Measurements from ENCODE around the gene SURF2. TPM values are rescaled to one million over a fixed set of nuclear protein-coding genes. Genes with fewer than 3 reads are reported as not detected.

SURF2 gene
- total RNA-seq, 1 donor from 2014 or later: 21.2 TPM

DNA sequence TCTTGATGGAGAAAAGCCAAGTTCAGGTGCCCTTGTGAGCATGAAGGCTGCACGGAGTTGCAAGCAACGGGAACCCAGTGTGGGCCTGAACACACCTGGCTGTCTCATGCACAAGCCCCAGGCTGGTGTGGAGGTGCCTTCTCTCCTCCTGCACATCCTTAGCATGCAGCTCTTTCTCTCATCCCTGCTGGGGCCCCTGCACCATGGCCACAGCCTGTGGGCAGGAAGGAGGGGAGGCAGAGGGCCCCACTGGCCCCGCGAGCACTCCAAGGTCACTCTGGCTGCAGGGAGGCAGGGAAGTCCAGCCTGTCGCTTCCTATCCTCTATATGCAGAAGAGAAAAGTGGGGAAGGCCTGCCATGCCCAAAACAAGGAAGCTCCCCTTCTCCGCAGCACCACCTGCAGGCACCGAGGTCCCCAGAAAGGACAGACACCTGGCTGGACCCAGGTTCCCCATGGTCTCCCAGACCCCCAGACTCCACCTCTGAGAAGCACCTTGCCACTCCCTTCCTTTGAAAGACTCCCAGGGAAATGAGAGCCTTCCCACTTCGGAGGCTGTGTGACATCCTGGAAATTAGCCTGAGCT is 38.4 kb downstream of the SURF2 start:
- intact Hi-C loops (cut with micrococcal nuclease): no loop called here

DNA sequence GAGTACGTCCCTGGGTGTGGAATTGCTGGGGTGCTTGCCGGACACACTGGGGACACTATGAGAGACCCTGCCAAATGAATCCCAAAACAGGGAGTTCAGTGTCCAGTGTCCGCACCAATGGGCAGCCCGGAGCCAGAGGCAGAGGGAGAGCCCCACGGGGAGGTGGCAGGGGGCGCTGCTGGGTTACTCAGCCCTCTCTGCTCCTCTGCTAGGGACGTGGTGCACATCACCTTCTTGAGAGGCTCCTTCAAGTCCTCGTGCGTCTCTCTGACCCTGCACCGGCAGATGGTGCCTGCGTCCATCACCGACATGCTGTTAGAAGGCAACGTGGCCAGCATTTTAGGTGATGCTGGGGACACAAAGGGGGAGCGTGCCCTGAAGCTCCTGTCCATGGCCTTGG is 40.6 kb downstream of the SURF2 start:
- intact Hi-C loops (cut with micrococcal nuclease): no loop called here

DNA sequence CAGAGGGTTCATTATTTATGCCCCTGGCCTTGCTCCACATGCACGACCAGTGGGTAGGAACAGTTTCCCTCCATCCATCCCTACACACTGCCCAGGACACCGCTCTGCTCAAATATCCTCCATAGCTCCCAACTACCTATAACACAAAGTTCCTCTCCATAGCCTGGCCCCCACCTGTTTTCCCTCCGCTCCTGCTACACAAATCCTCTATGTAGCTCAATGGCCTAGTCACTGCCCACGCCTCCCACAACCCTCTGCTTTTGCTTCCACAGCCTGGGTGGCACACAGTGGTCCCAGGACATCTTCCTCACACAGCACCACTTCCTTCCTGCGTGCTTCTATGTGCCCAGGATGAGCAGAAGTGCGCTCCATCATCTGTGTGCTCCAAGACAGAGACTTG is 41.0 kb downstream of the SURF2 start:
- intact Hi-C loops (cut with micrococcal nuclease): no loop called here

DNA sequence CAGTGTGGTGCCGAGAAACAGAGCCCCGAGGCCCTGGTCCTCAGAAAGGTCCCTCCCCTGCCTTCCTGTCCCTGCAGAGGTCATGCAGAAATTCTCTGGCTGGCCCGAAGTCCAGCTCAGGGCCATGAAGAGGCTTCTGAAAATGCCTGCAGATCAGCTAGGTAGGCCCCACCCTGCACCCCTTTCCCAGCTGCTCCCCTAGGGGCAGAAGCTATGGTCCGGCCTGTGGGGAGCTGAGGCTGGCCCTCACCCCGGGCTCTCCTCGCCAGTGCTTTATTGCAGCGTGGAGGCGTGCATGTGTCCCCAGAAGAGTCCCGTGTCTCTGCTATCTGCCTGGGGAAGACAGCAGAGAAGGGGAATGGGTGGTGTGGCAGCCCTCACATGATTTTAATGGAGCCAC is 41.5 kb downstream of the SURF2 start:
- intact Hi-C loops (cut with micrococcal nuclease): no loop called here

DNA sequence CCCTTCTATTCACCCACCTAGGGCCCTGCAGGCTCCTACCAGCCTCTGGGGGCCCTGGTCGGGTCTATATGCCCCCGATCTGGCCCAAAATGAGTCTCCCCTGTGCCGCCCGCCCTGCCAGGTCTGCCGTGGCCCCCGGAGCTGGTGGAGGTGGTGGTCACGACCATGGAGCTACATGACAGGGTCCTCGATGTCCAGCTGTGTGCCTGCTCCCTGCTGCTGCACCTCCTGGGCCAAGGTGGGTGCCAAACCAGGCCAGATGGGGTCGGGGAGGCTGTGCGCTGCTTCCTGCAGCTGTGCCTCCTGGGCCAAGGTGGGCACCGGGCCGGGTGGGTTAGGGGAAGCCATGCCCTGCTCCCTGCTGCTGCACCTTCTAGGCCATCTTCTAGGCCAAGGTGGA is 43.9 kb downstream of the SURF2 start:
- intact Hi-C loops (cut with micrococcal nuclease): no loop called here

DNA sequence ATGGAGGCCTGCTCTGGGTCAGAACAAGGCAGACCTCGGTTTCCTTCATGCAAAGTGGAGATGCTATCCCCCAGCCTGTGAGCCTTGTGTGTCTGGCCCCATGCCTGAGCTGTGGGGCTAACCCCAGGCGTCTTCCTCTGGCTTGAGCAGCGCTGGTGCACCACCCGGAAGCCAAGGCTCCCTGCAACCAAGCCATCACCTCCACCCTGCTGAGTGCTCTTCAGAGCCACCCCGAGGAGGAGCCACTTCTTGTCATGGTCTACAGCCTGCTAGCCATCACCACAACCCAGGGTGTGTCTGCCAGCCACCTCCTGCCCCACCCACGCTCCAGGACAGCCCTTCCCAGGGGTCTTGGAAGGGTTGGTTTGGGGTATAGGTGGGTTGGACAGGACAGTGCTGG is 45.2 kb downstream of the SURF2 start:
- intact Hi-C loops (cut with micrococcal nuclease): no loop called here

DNA sequence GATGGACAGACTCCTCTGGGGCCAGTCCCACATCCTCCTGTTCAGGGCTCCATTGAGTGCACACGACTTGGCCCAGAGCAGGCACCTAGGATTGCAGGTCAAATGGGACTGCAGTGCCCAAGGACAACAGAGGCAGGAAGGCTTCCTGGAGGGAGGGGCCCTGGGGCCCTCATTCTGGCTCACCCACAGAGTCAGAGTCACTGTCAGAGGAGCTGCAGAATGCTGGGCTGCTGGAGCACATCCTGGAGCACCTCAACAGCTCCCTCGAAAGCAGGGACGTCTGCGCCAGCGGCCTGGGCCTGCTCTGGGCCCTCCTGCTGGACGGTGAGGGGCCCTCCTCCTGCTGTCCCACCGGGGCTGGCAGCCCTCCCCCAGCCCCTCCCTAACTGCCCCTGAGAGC is 46.3 kb downstream of the SURF2 start:
- intact Hi-C loops (cut with micrococcal nuclease): no loop called here

DNA sequence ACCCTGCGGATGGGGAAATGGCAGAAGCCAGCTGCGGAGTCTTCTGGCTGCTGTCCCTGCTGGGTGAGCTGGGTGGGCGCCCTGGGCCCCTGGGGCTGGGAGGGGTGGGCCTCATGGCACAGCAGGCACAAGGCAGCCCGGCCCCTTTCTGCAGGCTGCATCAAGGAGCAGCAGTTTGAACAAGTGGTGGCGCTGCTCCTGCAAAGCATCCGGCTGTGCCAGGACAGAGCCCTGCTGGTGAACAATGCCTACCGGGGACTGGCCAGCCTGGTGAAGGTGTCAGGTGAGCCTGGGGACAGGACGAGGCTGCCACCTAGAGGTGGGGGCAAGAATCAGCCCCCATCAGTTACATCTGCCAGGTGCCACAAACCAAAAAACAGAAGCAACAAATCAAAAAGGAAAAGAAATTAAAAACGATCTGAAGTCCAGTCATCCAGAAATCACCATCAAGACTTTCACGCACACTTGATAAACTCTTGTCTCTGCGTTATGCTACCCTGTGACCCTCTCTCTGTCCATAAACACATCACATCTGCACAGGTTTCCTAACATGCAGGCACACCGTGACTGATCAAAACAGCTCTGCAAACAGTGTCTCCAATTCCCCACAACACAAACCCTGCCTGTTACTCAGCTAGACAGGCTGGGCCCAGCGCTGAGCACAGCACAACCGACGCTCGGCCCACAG is 47.6 kb downstream of the SURF2 start:
- intact Hi-C loops (cut with micrococcal nuclease): loop anchor here (1.0 kb wide), 1 partner anchor 219 kb away; no protein-coding TSS in a partner anchor

DNA sequence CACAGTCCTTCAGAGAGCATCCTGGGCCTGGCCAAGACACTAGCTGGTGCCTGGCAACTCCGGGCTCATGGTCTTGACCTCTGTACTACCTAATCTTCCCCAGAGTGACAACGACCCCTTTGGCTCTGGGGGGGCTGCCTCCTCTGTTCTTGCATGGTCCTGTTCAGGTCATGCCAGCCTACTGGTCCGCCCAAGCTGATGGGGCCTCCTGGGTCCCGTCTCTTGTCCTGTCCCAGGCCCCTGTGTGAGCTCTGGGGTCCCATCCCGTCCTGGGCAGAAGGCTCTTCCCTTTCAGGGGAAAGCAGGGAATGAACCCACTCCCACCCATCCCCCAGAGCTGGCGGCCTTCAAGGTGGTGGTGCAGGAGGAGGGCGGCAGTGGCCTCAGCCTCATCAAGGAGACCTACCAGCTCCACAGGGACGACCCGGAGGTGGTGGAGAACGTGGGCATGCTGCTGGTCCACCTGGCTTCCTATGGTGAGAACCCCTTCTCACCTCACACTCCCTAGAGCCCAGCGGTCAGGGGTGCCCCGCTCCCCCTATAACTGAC is 48.2 kb downstream of the SURF2 start:
- intact Hi-C loops (cut with micrococcal nuclease): loop anchor here (1.0 kb wide), 1 partner anchor 219 kb away; no protein-coding TSS in a partner anchor

DNA sequence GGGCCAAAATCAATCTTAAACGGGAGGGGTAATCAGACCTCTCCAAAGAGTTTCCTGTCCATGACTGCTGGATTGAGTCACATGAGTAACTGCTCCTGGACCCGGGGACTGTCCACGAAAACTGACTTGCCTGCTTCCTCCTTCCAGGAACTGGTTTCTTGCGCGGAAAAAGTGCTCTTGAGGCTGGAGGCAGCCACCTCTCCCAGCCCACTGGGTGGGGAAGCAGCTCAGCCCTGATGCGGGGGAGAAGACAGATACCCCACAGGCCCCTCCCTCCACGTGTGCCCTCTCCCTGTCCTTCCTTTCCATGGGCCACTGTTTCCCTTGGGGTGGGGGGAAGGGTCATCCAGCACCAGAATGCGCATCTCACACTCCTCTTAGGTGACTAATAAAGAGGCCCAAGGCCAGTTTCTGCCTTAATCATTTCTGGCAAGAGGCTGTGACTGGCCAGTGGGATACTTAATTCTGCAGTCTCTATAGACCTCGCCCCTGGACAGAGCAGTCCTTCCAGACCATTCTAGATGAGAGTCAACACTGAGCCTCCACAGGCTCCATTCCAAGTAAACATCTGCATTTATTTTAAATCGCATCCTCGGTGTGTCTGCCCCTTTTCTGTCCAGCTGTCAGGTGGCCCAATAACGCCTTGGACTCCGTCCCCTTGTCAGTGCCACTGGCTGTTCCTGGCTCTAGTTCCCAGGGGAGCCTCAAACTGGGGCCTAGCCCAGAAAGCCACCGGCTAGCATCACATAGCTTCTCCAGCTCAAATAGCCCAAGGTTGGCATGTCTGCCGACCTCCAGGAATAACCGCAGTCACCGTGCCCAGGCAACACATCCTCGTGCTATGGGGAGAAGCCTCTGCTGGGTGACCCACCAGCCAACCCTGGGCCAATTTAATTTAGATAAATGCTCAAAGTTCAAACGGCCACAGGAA is 49.4 kb downstream of the SURF2 start:
- intact Hi-C loops (cut with micrococcal nuclease): loop anchor here (1.0 to 2.0 kb wide), 4 partner anchors 29 to 321 kb away; partner anchors contain the start of genes SLC2A6, STKLD1 and SURF4

DNA sequence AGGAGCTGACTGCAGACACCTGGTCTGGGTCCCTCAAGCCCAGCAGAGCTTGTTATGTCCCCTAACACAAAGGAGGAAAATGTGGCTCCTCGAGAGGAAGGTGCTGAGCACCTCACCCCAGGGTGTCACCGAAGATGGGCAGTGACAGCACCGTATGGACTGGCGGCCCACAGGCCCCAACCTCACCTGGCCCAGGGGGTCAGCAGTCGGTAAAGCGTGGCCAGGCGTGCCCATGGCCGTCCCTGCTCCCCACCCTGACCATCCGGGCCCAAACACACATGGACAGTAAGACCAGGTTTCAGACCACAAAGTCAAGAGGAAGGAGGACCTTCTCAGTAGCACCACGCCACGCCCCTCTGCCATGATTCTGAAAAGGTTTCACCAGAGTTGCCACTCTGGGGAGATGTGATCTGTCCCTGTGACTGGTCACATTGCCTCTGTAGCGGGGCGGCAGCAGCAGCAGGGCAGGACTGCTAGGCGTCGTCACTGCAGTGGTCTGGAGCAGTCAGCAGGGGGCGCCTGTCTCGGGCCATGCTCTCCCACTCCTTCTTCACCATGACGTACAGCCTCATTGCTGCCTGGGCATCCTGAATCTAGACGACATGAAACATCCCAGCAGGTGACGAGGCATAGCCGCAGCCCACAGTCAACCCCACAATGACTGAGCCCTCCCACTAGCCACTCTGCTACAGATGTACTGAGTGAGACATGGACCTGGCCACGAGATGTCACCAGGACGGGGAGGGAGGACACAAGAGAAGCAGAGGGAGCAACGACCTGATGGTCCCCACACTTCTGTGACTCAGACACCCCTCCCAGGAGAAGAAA is 50.3 kb downstream of the SURF2 start:
- intact Hi-C loops (cut with micrococcal nuclease): loop anchor here (1.0 to 2.0 kb wide), 6 partner anchors 30 to 320 kb away; partner anchors contain the start of genes CACFD1, SLC2A6, STKLD1 and SURF4

DNA sequence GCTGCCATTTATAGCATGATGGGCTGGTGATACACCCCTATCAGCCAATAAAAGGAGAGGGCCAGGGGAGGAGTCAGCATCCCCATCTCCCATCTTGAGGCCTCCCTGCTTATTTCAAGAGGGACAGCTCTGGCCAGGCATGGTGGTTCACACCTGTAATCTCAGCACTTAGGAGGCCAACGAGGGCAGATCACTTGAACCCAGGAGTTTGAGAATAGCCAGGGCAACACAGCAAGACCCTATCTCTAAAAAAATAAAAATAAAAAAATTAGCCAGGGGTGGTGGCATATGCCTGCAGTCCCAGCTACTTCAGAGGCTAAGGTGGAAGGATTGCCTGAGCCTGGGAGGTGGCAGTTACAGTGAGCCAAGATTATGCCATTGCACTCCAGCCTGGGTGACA is 51.7 kb downstream of the SURF2 start:
- intact Hi-C loops (cut with micrococcal nuclease): no loop called here

Other genes starting within 250 kb of the SURF2 start
- 128 and 143 TPM in 2 replicates for gene RALGDS, start 235.3 kb upstream of the SURF2 start, total RNA-seq
- 14.3 and 15.4 TPM in 2 replicates for gene GBGT1, start 192.6 kb upstream of the SURF2 start, total RNA-seq
- not detected in 2 replicates for gene OBP2B, start 147.3 kb upstream of the SURF2 start, total RNA-seq
- 2.1 and 2.5 TPM in 2 replicates for gene ABO, start 81.3 kb upstream of the SURF2 start, total RNA-seq
- gene SURF6, start 20.4 kb upstream of the SURF2 start, total RNA-seq: 14.9 and 15.6 TPM in 2 replicates
- 31.4 and 32.0 TPM in 2 replicates for gene MED22, start 8.4 kb upstream of the SURF2 start, total RNA-seq
- 1,761 and 1,774 TPM in 2 replicates for gene RPL7A, start 8.3 kb upstream of the SURF2 start, total RNA-seq
- gene SURF1, start 63 bp upstream of the SURF2 start, total RNA-seq: 40.7 and 46.9 TPM in 2 replicates
- gene SURF4, start 19.5 kb downstream of the SURF2 start, total RNA-seq: 227 and 232 TPM in 2 replicates
- 0.39 and 1.3 TPM in 2 replicates for gene STKLD1, start 19.8 kb downstream of the SURF2 start, total RNA-seq
- 24.0 and 26.3 TPM in 2 replicates for gene REXO4, start 61.5 kb downstream of the SURF2 start, total RNA-seq
- gene ADAMTS13, start 65.8 kb downstream of the SURF2 start, total RNA-seq: 1.7 and 2.5 TPM in 2 replicates
- gene CACFD1, start 103.4 kb downstream of the SURF2 start, total RNA-seq: 0.78 and 1.3 TPM in 2 replicates
- gene SLC2A6, start 122.5 kb downstream of the SURF2 start, total RNA-seq: 3.2 and 4.2 TPM in 2 replicates
- gene MYMK, start 168.4 kb downstream of the SURF2 start, total RNA-seq: not detected in 2 replicates
- gene ADAMTSL2, start 178.2 kb downstream of the SURF2 start, total RNA-seq: not detected in 2 replicates

Measured in T-helper 1 cell treated with Interleukin-12 subunit alpha and Interleukin-12 subunit beta and Interleukin-4 antibody, amounts not matched to agents 30 ng/mL and 1 ng/mL, for 36 hours (primary cell).